Trophoblast cell (in vitro differentiated cells and primary cell): ENCODE measurements around the gene CNTFR.
"Not testable (repeated sequence)": the region's sequence is repeated elsewhere in the genome, so short reads cannot be mapped to it uniquely, and the experiment has no call there.

Experiments used
- DNase-seq, 2 donors: peaks; one replicate each; pipeline ENCODE4 v3.0.0-alpha.2; 2016
- H2AFZ ChIP-seq: 2 replicates; pipeline ENCODE4 v1.6.1; 2013; ENCODE audit warnings: low read length, moderate library complexity, mild to moderate bottlenecking; ENCODE audit not compliant: insufficient read depth, poor library complexity
- H2AK5ac ChIP-seq: 2 replicates; pipeline ENCODE4 v1.6.1; 2013; ENCODE audit warnings: mild to moderate bottlenecking, low read length
- H2BK120ac ChIP-seq: 2 replicates; pipeline ENCODE4 v1.6.1; 2013; ENCODE audit warnings: low read length, mild to moderate bottlenecking, moderate library complexity; ENCODE audit not compliant: insufficient read depth, poor library complexity
- H2BK12ac ChIP-seq: 2 replicates; pipeline ENCODE4 v1.6.1; 2013; ENCODE audit warnings: mild to moderate bottlenecking, low read length, moderate library complexity
- H2BK5ac ChIP-seq: 2 replicates; pipeline ENCODE4 v1.6.1; 2013; ENCODE audit warnings: low read length, low read depth, moderate library complexity, mild to moderate bottlenecking; ENCODE audit not compliant: poor library complexity
- H3K14ac ChIP-seq: 2 replicates; pipeline ENCODE4 v1.6.1; 2013; ENCODE audit warnings: mild to moderate bottlenecking, low read length
- H3K18ac ChIP-seq: 2 replicates; pipeline ENCODE4 v1.6.1; 2013; ENCODE audit warnings: mild to moderate bottlenecking, low read length
- H3K23ac ChIP-seq: 2 replicates; pipeline ENCODE4 v1.6.1; 2013; ENCODE audit warnings: low read length
- H3K27ac ChIP-seq: 2 replicates; pipeline ENCODE4 v1.5.1; 2013; ENCODE audit warnings: low read depth, mild to moderate bottlenecking, inconsistent platforms, low read length, moderate library complexity
- H3K27me3 ChIP-seq: 2 replicates; pipeline ENCODE4 v1.6.1; 2013; ENCODE audit warnings: inconsistent platforms, mild to moderate bottlenecking, low read length, moderate library complexity; ENCODE audit not compliant: insufficient read depth
- H3K36me3 ChIP-seq, 2 experiments: 1 replicate in 1 of 2; 2 replicates in 1 of 2; pipeline ENCODE4 v1.6.1; 2013; ENCODE audit warnings: low read length in 2 of 2, mild to moderate bottlenecking in 2 of 2, moderate library complexity in 1 of 2; ENCODE audit not compliant: insufficient read depth in 2 of 2, control insufficient read depth in 1 of 2
- H3K4ac ChIP-seq: 2 replicates; pipeline ENCODE4 v1.6.1; 2013; ENCODE audit warnings: low read depth, mild to moderate bottlenecking, low read length, moderate library complexity
- H3K4me1 ChIP-seq, 2 experiments: 1 replicate in 1 of 2; 2 replicates in 1 of 2; pipeline ENCODE4 v1.6.1; 2013; ENCODE audit warnings: low read length in 2 of 2, mild to moderate bottlenecking in 2 of 2, moderate library complexity in 1 of 2; ENCODE audit not compliant: insufficient read depth in 2 of 2, control insufficient read depth in 1 of 2
- H3K4me2 ChIP-seq: 2 replicates; pipeline ENCODE4 v1.6.1; 2013; ENCODE audit warnings: inconsistent platforms, mild to moderate bottlenecking, low read length, moderate library complexity
- H3K4me3 ChIP-seq: 2 replicates; pipeline ENCODE4 v1.5.1; 2013; ENCODE audit warnings: mild to moderate bottlenecking, low read depth, low read length, inconsistent platforms
- H3K79me1 ChIP-seq: one replicate; pipeline ENCODE4 v1.6.1; 2013; ENCODE audit warnings: low read length
- H3K79me2 ChIP-seq: 2 replicates; pipeline ENCODE4 v1.6.1; 2013; ENCODE audit warnings: low read length, mild to moderate bottlenecking; ENCODE audit not compliant: control insufficient read depth, insufficient read depth, poor library complexity
- H3K9ac ChIP-seq: 2 replicates; pipeline ENCODE4 v1.6.1; 2013; ENCODE audit warnings: mild to moderate bottlenecking, low read length
- H3K9me3 ChIP-seq: 2 replicates; pipeline ENCODE4 v1.6.1; 2013; ENCODE audit warnings: low read depth, mild to moderate bottlenecking, control low read depth, inconsistent platforms, low read length; ENCODE audit not compliant: insufficient read depth
- H4K12ac ChIP-seq: 2 replicates; pipeline ENCODE4 v1.6.1; 2013; ENCODE audit warnings: low read depth, mild to moderate bottlenecking, low read length, moderate library complexity
- H4K8ac ChIP-seq: 2 replicates; pipeline ENCODE4 v1.6.1; 2013; ENCODE audit warnings: low read depth, mild to moderate bottlenecking, low read length, moderate library complexity
- H4K91ac ChIP-seq: one replicate; pipeline ENCODE4 v1.6.1; 2013; ENCODE audit warnings: low read depth, mild to moderate bottlenecking, low read length, moderate library complexity
- WGBS: extraction: QIAGEN DNeasy Blood & Tissue Kit; methylation state at CpG from one replicate; pipeline ENCODE4 v1.1.7; 2013; ENCODE audit warnings: missing lambda C conversion rate; ENCODE audit not compliant: insufficient read length, insufficient coverage; ENCODE audit errors: extremely low coverage; 5-methylcytosine and 5-hydroxymethylcytosine counted together

CNTFR gene

GRCh38 chr9:34532041-34532440, 57.5 kb downstream of the CNTFR start:
- not testable (repeated sequence) for H3K79me2 ChIP-seq, H3K4me3 ChIP-seq, H2AK5ac ChIP-seq, DNase-seq, H4K8ac ChIP-seq, H3K9ac ChIP-seq, H2BK12ac ChIP-seq, H3K9me3 ChIP-seq, H3K4me1 ChIP-seq, H3K4me2 ChIP-seq, H3K27ac ChIP-seq, H3K36me3 ChIP-seq, H3K23ac ChIP-seq, H3K14ac ChIP-seq, H2AFZ ChIP-seq, H3K18ac ChIP-seq, H3K4ac ChIP-seq, H2BK5ac ChIP-seq, H3K27me3 ChIP-seq, H3K79me1 ChIP-seq, H2BK120ac ChIP-seq, H4K91ac ChIP-seq, H4K12ac ChIP-seq
- WGBS, result no CpG with 5 or more reads among the region's 8 CpGs

- Histone ChIP-seq H2AFZ (no peak overlapping the region), H3K18ac (no peak overlapping the region), H3K23ac (no peak overlapping the region), H3K9ac (no peak overlapping the region), H3K4ac (no peak overlapping the region), H3K79me2 (no peaks in the 10 kb centered on the region), H3K36me3 (no peaks in the 10 kb centered on the region), H3K9me3 (peaks cover 4% of the 10 kb centered on the region), H3K27me3 (no peaks in the 10 kb centered on the region), H4K12ac (no peak overlapping the region), H4K91ac (no peak overlapping the region), H2BK120ac (no peak overlapping the region), H2AK5ac (no peak overlapping the region), H3K27ac (no peak overlapping the region), H2BK5ac (no peak overlapping the region), H3K79me1 (no peaks in the 10 kb centered on the region), H4K8ac (no peak overlapping the region), H2BK12ac (no peak overlapping the region), H3K4me3 (no peak overlapping the region), H3K14ac (no peak overlapping the region), H3K4me2 (no peak overlapping the region), H3K4me1 (peaks cover 3 to 10% of the 10 kb centered on the region in 2 experiments)
- WGBS, result no CpG with 5 or more reads among the region's 2 CpGs
- no peak for DNase-seq
These were observed 63.5 kb downstream of the CNTFR start for GRCh38 chr9:34526026-34526425.

DNA sequence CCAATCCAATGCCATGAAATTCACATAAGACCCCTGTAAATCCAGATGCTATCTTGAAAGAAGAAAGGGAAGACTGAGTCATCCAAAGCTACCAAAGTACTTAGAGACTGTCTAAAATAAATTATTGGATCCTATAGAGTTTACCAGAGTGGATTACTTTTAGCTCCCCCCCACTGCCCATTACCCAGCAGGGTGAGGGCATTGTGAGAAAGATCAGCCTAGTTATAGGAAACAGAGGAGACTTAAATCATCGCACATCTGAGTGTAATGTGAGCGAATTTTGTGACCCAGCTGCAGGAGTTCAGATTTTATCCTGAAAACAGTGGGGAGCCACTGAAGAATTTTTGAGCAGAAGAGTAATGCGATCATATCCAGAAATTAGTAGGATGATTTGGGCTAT, 65.2 kb downstream of the CNTFR start:
- Histone ChIP-seq H2BK12ac (no peak overlapping the region), H2AK5ac (no peak overlapping the region), H3K4me1 (peaks cover 3 to 10% of the 10 kb centered on the region in 2 experiments), H3K36me3 (no peaks in the 10 kb centered on the region), H3K27ac (no peak overlapping the region), H3K79me1 (no peaks in the 10 kb centered on the region), H3K18ac (no peak overlapping the region), H3K4ac (no peak overlapping the region), H2BK5ac (no peak overlapping the region), H3K4me3 (no peak overlapping the region), H3K4me2 (no peak overlapping the region), H3K14ac (no peak overlapping the region), H3K9ac (no peak overlapping the region), H4K12ac (no peak overlapping the region), H3K23ac (no peak overlapping the region), H3K27me3 (no peaks in the 10 kb centered on the region), H4K91ac (no peak overlapping the region), H4K8ac (no peak overlapping the region), H2AFZ (no peak overlapping the region), H3K9me3 (peaks cover 4% of the 10 kb centered on the region), H2BK120ac (no peak overlapping the region), H3K79me2 (no peaks in the 10 kb centered on the region)
- DNase-seq, result no peak
- no CpG with 5 or more reads among the region's 3 CpGs for WGBS

DNA sequence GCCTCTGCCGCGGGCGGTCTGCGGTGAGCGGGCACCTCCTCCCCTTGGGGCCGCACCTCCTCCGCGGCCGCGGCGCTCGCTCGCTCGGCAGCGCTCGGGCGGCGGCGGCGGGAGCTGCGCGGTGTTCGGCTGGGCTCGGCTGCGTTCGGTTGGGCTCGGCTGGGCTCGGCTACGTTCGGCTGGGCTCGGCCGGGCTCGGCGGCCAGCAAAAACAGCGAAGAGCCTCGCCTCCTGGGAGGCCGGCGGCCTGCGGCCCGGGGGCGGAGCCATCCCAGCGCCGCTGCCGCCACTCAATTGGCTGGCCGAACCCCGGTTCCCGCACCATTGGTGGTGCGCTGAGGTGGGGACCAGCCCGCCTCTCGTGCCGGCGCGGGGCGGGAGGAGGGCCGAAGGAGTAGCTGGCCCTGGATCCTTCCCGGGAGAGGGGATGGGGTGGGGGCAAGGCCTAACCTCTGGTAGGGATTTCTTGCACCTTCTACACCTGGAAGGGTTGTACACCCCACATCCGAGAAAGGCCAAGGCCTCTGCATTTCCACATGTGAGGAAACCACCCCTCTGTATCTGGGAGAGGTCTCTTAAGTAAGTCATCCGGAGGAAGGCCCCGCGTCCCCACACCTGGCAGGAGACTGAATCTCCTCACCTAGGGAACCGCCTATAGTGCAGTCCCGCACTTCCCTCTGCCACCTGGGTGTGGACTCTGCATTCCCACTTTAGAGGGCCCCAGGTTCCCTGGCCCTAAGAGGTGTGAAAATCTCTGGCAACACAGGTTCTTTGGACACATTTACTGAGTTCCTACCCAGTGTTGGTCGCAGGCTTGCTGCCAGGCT, 66.3 kb downstream of the CNTFR start, which contains the start of gene ENHO:
TSS of gene ENHO (minus strand) at position 20 of the 827 bp plus-strand sequence. CDS start 1,295 bp downstream, outside the sequence.
- H3K36me3 ChIP-seq, result no peaks in the 10 kb centered on the region
- H2AK5ac ChIP-seq, result no peak within 1 kb of the TSS
- no peak within 1 kb of the TSS for H3K14ac ChIP-seq
- peak within 1 kb of the TSS; percentile 73 for H3K4me2 ChIP-seq
- H3K27me3 ChIP-seq, result no peaks in the 10 kb centered on the region
- no peaks in the 10 kb centered on the region for H3K79me2 ChIP-seq
- peak within 1 kb of the TSS; percentile 65 for H3K9ac ChIP-seq
- H2BK12ac ChIP-seq, result no peak within 1 kb of the TSS
- no peak within 1 kb of the TSS for H3K4ac ChIP-seq
- DNase-seq, result peak; percentile 81 to 94
- H2BK5ac ChIP-seq, result no peak within 1 kb of the TSS
- H3K4me1 ChIP-seq, result peaks cover 3 to 10% of the 10 kb centered on the region in 2 experiments
- no peak within 1 kb of the TSS for H2BK120ac ChIP-seq
- H3K79me1 ChIP-seq, result no peaks in the 10 kb centered on the region
- no peak within 1 kb of the TSS for H3K18ac ChIP-seq
- no peak within 1 kb of the TSS for H4K12ac ChIP-seq
- peak within 1 kb of the TSS; percentile 66 for H3K4me3 ChIP-seq
- WGBS, result no CpG with 5 or more reads among the region's 63 CpGs
- peaks cover 4% of the 10 kb centered on the region for H3K9me3 ChIP-seq
- no peak within 1 kb of the TSS for H3K23ac ChIP-seq
- H3K27ac ChIP-seq, result no peak within 1 kb of the TSS
- no peak within 1 kb of the TSS for H4K91ac ChIP-seq
- peak within 1 kb of the TSS; percentile 31 for H4K8ac ChIP-seq
- peak within 1 kb of the TSS; percentile 66 for H2AFZ ChIP-seq
